Measurements from ENCODE around the gene GPR4. TPM values are rescaled to one million over a fixed set of nuclear protein-coding genes. Genes with fewer than 3 reads are reported as not detected.

The GPR4 gene
- total RNA-seq, 3 donors from 2014 or later, result 1.1 to 8.8 (median 1.2) TPM

- H3K36me3 ChIP-seq, result no peaks in the 10 kb centered on the region
- no peak for DNase-seq (ENCODE audit: low spot score in 2 of 2)
- TF ChIP-seq CTCF (IDR thresholded peaks at IDR 0.05) (no peak), POLR2A (IDR thresholded peaks at IDR 0.05) (no peak), POLR2AphosphoS5 (IDR thresholded peaks at IDR 0.05) (no peak)
- peaks cover 0 to 17% of the 10 kb centered on the region in 2 donors for H3K4me1 ChIP-seq
- H3K27me3 ChIP-seq, result no peaks in the 10 kb centered on the region
- H3K27ac ChIP-seq, result peak overlapping the region; percentile 73 to 89
- H3K4me3 ChIP-seq, result peak overlapping the region in 2 of 3 donors; percentile 52 to 67
- no peaks in the 10 kb centered on the region for H3K9me3 ChIP-seq
- intact Hi-C loops (cut with DNase I; ENCODE audit: low total_unique reads), result loop anchor here (5.0 kb wide), 1 partner anchor 44 kb away; no protein-coding TSS in a partner anchor
Measured at GRCh38 chr19:45640849-45641273, 38.8 kb upstream of the GPR4 start.

- intact Hi-C loops (cut with DNase I; ENCODE audit: low total_unique reads), result loop anchor here (10.0 kb wide), 1 partner anchor 114 kb away; no protein-coding TSS in a partner anchor
- Histone ChIP-seq H3K4me1 (peaks cover 0 to 17% of the 10 kb centered on the region in 2 donors), H3K27ac (peak within 1 kb of the TSS; percentile 73 to 85), H3K9me3 (no peaks in the 10 kb centered on the region), H3K4me3 (peak within 1 kb of the TSS; percentile 61 to 93 (median 79)), H3K36me3 (no peaks in the 10 kb centered on the region), H3K27me3 (no peaks in the 10 kb centered on the region)
- DNase-seq (ENCODE audit: low spot score in 2 of 2), result peak in 1 of 2 donors; percentile 57
- TF ChIP-seq CTCF (IDR thresholded peaks at IDR 0.05) (no peak), POLR2A (IDR thresholded peaks at IDR 0.05) (no peak), POLR2AphosphoS5 (IDR thresholded peaks at IDR 0.05) (peak in 1 of 3 donors; percentile 29)
Measured at GRCh38 chr19:45638930-45639729, 37.1 kb upstream of the GPR4 start, which contains the start of gene EML2. EML2 (minus strand) TSS chr19:45639397; CDS start chr19:45639376, 21 bp downstream.

- Histone ChIP-seq H3K4me1 (peaks cover 0 to 15% of the 10 kb centered on the region in 2 donors), H3K27ac (peak overlapping the region; percentile 60 to 73), H3K36me3 (no peaks in the 10 kb centered on the region), H3K4me3 (peak overlapping the region in 2 of 3 donors; percentile 79 to 93), H3K9me3 (no peaks in the 10 kb centered on the region), H3K27me3 (no peaks in the 10 kb centered on the region)
- no peak for DNase-seq (ENCODE audit: low spot score in 2 of 2)
- no peak for TF ChIP-seq CTCF (IDR thresholded peaks at IDR 0.05)
- TF ChIP-seq POLR2AphosphoS5 (IDR thresholded peaks at IDR 0.05), result no peak
- no peak for TF ChIP-seq POLR2A (IDR thresholded peaks at IDR 0.05)
- intact Hi-C loops (cut with DNase I; ENCODE audit: low total_unique reads), result loop anchor here (10.0 kb wide), 1 partner anchor 113 kb away; no protein-coding TSS in a partner anchor
Measured at GRCh38 chr19:45637890-45638667, 36.1 kb upstream of the GPR4 start.

GRCh38 chr19:45636902-45637301 is 34.9 kb upstream of the GPR4 start:
- peaks cover 0 to 10% of the 10 kb centered on the region in 2 donors for H3K4me1 ChIP-seq
- no peak overlapping the region for H3K4me3 ChIP-seq
- H3K9me3 ChIP-seq, result no peaks in the 10 kb centered on the region
- no peak for DNase-seq (ENCODE audit: low spot score in 2 of 2)
- TF ChIP-seq POLR2AphosphoS5 (IDR thresholded peaks at IDR 0.05), result no peak
- no peaks in the 10 kb centered on the region for H3K36me3 ChIP-seq
- no peaks in the 10 kb centered on the region for H3K27me3 ChIP-seq
- intact Hi-C loops (cut with DNase I; ENCODE audit: low total_unique reads), result loop anchor here (10.0 kb wide), 1 partner anchor 112 kb away; no protein-coding TSS in a partner anchor
- H3K27ac ChIP-seq, result peak overlapping the region in 1 of 2 donors; percentile 27

- TF ChIP-seq CTCF (IDR thresholded peaks at IDR 0.05) (no peak), POLR2A (IDR thresholded peaks at IDR 0.05) (no peak), POLR2AphosphoS5 (IDR thresholded peaks at IDR 0.05) (no peak)
- Histone ChIP-seq H3K27me3 (no peaks in the 10 kb centered on the region), H3K27ac (peak overlapping the region in 1 of 2 donors; percentile 27), H3K4me1 (peaks cover 0 to 9% of the 10 kb centered on the region in 2 donors), H3K36me3 (no peaks in the 10 kb centered on the region), H3K4me3 (no peak overlapping the region), H3K9me3 (no peaks in the 10 kb centered on the region)
- DNase-seq (ENCODE audit: low spot score in 2 of 2), result no peak
- intact Hi-C loops (cut with DNase I; ENCODE audit: low total_unique reads), result loop anchor here (10.0 kb wide), 1 partner anchor 111 kb away; no protein-coding TSS in a partner anchor
Measured at GRCh38 chr19:45636275-45636674, 34.3 kb upstream of the GPR4 start.

Measured in breast epithelium (tissue), 4 donors.